ENCODE data around the gene VAV2. TPM values are rescaled to one million over a fixed set of nuclear protein-coding genes. Genes with fewer than 3 reads are reported as not detected.

VAV2 gene
- total and polyA plus RNA-seq, 9 of the 15 experiments (the other 6 are each of a cell fraction or from before 2014, with no cell fraction given): 0.01 to 2.7 (median 1.0) TPM; not detected in 1

DNA sequence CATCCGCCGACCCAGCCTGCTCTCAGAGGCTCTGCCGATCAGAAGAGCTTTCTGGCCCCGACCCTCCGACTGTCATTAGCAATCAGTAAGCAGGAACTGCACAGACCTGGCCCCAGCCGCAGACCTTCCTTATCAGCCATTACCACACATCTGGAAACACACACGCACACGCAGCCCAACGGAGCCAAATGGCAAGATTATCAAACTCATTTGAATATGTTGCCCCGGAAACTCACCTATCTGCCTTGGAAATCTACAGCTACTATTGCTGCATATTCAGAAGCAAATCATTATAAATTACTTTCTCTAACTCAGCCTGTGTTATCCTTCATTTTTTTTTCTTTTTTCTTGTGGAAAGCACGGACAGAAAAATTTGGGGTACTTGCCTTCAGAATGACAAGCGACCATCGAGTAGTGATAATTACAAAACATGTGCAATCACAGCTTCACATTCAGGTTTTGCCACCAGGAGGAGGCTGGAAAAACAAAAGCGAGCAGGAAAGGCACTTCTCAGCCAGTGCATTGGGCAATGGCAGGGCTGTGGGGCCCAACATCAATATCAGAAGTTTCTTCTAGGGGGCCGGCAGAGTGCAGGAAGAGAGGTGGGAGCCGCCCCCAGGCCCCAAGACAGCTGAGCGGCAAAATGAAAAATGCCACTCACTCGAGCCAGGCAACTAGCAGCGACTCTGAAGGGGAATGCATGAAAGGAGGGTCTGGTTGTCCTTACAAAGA lies 122.3 kb downstream of the VAV2 start (continued):
- TF ChIP-seq, protein P1, sequence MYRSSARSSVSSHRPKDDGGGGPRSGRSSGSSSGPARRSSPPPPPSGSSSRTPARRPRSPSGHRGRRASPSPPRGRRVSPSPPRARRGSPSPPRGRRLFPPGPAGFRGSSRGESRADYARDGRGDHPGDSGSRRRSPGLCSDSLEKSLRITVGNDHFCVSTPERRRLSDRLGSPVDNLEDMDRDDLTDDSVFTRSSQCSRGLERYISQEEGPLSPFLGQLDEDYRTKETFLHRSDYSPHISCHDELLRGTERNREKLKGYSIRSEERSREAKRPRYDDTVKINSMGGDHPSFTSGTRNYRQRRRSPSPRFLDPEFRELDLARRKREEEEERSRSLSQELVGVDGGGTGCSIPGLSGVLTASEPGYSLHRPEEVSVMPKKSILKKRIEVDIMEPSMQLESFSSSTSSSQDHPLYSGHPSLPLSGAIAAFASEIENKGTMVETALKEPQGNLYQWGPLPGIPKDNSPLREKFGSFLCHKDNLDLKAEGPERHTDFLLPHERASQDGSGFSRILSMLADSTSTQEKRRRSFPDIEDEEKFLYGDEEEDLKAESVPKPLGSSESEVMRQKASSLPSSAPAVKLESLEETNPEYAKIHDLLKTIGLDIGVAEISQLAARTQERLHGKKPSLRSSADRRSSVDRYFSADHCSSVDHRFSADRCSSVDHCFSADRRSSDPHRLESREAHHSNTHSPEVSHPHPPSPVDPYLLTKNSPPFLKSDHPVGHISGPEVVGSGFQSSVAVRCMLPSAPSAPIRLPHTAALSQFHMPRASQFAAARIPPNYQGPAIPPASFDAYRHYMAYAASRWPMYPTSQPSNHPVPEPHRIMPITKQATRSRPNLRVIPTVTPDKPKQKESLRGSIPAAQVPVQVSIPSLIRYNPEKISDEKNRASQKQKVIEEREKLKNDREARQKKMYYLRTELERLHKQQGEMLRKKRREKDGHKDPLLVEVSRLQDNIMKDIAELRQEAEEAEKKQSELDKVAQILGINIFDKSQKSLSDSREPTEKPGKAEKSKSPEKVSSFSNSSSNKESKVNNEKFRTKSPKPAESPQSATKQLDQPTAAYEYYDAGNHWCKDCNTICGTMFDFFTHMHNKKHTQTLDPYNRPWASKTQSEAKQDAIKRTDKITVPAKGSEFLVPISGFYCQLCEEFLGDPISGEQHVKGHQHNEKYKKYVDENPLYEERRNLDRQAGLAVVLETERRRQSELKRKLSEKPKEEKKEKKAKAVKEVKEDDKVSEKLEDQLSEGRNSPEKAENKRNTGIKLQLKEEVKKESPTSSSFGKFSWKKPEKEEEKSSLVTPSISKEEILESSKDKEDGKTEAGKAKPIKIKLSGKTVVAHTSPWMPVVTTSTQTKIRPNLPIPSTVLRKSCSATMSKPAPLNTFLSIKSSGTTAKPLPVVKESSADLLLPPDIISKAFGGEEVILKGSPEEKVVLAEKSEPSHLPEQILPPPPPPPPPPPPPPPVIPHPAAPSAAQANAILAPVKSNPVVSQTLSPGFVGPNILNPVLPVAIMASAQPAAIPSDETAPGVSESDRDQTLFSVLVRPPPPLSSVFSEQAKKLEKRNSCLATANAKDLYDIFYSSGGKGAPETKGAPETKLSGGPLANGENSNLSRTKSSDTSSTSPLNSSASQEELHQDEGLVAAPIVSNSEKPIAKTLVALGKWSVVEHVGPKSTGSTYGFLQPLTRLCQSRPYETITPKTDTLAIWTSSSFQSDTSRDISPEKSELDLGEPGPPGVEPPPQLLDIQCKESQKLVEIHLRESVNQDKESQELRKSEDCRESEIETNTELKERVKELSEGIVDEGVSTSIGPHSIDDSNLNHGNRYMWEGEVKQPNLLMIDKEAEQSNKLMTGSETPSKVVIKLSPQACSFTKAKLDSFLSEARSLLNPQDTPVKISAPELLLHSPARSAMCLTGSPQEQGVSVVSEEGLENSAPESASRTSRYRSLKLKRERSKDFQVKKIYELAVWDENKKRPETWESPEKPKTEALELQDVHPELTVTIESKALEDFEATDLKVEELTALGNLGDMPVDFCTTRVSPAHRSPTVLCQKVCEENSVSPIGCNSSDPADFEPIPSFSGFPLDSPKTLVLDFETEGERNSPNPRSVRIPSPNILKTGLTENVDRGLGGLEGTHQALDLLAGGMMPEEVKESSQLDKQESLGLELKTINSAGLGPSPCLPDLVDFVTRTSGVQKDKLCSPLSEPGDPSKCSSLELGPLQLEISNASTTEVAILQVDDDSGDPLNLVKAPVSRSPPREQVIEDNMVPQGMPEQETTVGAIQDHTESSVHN (IDR thresholded peaks at IDR 0.05; ENCODE audit: borderline replicate concordance in 1 of 2, low read depth in 1 of 2): no peak
- TF ChIP-seq ARID1B (IDR thresholded peaks at IDR 0.05) (peak; percentile 97), ZNF79 (CRISPR knock-in tag; IDR thresholded peaks at IDR 0.05; ENCODE audit: low read depth) (no peak), KLF6 (CRISPR knock-in tag; IDR thresholded peaks at IDR 0.05; ENCODE audit: borderline replicate concordance) (no peak), PCBP1 (IDR thresholded peaks at IDR 0.05; ENCODE audit: low read depth, low read length, poor library complexity, severe bottlenecking) (no peak), FOXJ2 (tag; IDR thresholded peaks at IDR 0.05) (peak; percentile 54; the same call in 1 of the 2 replicates), ZNF239 (CRISPR knock-in tag; IDR thresholded peaks at IDR 0.05) (no peak), NUFIP1 (IDR thresholded peaks at IDR 0.05; ENCODE audit: partially characterized antibody) (no peak), SAP30 (IDR thresholded peaks at IDR 0.05; ENCODE audit: borderline replicate concordance, insufficient read depth, low read depth, low read length, poor library complexity, severe bottlenecking) (no peak), ZNF707 (CRISPR knock-in tag; conservative IDR thresholded peaks at IDR 0.05) (no peak), POLR2AphosphoS2 (IDR thresholded peaks at IDR 0.05; ENCODE audit: low read length) (no peak)
- TF ChIP-seq, protein P2, sequence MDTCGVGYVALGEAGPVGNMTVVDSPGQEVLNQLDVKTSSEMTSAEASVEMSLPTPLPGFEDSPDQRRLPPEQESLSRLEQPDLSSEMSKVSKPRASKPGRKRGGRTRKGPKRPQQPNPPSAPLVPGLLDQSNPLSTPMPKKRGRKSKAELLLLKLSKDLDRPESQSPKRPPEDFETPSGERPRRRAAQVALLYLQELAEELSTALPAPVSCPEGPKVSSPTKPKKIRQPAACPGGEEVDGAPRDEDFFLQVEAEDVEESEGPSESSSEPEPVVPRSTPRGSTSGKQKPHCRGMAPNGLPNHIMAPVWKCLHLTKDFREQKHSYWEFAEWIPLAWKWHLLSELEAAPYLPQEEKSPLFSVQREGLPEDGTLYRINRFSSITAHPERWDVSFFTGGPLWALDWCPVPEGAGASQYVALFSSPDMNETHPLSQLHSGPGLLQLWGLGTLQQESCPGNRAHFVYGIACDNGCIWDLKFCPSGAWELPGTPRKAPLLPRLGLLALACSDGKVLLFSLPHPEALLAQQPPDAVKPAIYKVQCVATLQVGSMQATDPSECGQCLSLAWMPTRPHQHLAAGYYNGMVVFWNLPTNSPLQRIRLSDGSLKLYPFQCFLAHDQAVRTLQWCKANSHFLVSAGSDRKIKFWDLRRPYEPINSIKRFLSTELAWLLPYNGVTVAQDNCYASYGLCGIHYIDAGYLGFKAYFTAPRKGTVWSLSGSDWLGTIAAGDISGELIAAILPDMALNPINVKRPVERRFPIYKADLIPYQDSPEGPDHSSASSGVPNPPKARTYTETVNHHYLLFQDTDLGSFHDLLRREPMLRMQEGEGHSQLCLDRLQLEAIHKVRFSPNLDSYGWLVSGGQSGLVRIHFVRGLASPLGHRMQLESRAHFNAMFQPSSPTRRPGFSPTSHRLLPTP (IDR thresholded peaks at IDR 0.05; ENCODE audit: borderline replicate concordance, extremely low read depth, insufficient read length): no peak
- TF ChIP-seq, protein P3, sequence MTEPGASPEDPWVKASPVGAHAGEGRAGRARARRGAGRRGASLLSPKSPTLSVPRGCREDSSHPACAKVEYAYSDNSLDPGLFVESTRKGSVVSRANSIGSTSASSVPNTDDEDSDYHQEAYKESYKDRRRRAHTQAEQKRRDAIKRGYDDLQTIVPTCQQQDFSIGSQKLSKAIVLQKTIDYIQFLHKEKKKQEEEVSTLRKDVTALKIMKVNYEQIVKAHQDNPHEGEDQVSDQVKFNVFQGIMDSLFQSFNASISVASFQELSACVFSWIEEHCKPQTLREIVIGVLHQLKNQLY (CRISPR knock-in tag; conservative IDR thresholded peaks at IDR 0.05): no peak

Measured in K562 (cell line).